HFFc6 (cell line): Measurements from ENCODE around the gene ADGRL2. TPM values are rescaled to one million over a fixed set of nuclear protein-coding genes. Genes with fewer than 3 reads are reported as not detected.

Experiments
- DNase-seq: peaks from one replicate; pipeline ENCODE4 v3.0.0-alpha.2; 2018
- H3K27ac Mint-ChIP-seq: 2 replicates; pipeline ENCODE4 v1.8.0; 2020; ENCODE audit warnings: mild to moderate bottlenecking, mixed read lengths
- H3K27me3 Mint-ChIP-seq: 2 replicates; pipeline ENCODE4 v1.8.0; 2021; ENCODE audit warnings: mild to moderate bottlenecking, moderate library complexity, mixed read lengths; ENCODE audit not compliant: insufficient read depth
- H3K36me3 Mint-ChIP-seq: 2 replicates; pipeline ENCODE4 v1.8.0; 2021; ENCODE audit warnings: low read depth, mixed read lengths
- H3K4me1 Mint-ChIP-seq: 2 replicates; pipeline ENCODE4 v1.8.0; 2020; ENCODE audit warnings: low read depth, mixed read lengths
- H3K4me3 Mint-ChIP-seq: 2 replicates; pipeline ENCODE4 v1.8.0; 2020; ENCODE audit warnings: mild to moderate bottlenecking, moderate library complexity, mixed read lengths
- H3K9me3 Mint-ChIP-seq: 2 replicates; pipeline ENCODE4 v1.8.0; 2020; ENCODE audit warnings: mild to moderate bottlenecking, mixed read lengths
- CTCF ChIP-seq: fragments of 200-600 bp; sonication (generic); IDR thresholded peaks from 2 replicates; pipeline ENCODE4 v1.5.0; 2021; ENCODE audit warnings: antibody characterized with exemption, mild to moderate bottlenecking
- total RNA-seq, 6 experiments: library from RNA; stranded (reverse); fragmentation: NEBNext Ultra II Directional; extraction: Animal tissue kit (Norgen Biotek cat#: 25700); gene quantifications; 2 replicates in 1 of 6; 3 replicates in 5 of 6; pipeline ENCODE4 v1.2.3, GENCODE V29; 2021

ADGRL2 gene
- total RNA-seq, 6 experiments from 2014 or later: 2.1 to 11.1 (median 2.8) TPM

GRCh38 chr1:81758181-81758580 is 42.6 kb upstream of the ADGRL2 start:
- TF ChIP-seq CTCF: no peak
- no peak for DNase-seq
- H3K4me3 Mint-ChIP-seq: no peak overlapping the region
- H3K27me3 Mint-ChIP-seq: no peaks in the 10 kb centered on the region; the same call in 1 of the 2 replicates
- no peak overlapping the region for H3K27ac Mint-ChIP-seq
- no peaks in the 10 kb centered on the region for H3K36me3 Mint-ChIP-seq
- H3K4me1 Mint-ChIP-seq: peaks cover 23% of the 10 kb centered on the region
- H3K9me3 Mint-ChIP-seq: no peaks in the 10 kb centered on the region

- Mint-ChIP-seq H3K27me3 (no peaks in the 10 kb centered on the region; the same call in 1 of the 2 replicates), H3K4me1 (peaks cover 23% of the 10 kb centered on the region), H3K4me3 (no peak overlapping the region), H3K36me3 (no peaks in the 10 kb centered on the region), H3K27ac (no peak overlapping the region), H3K9me3 (no peaks in the 10 kb centered on the region)
- peak; percentile 10 for DNase-seq
- peak; percentile 75 for TF ChIP-seq CTCF
Observed at GRCh38 chr1:81760477-81761097, 40.1 kb upstream of the ADGRL2 start.

GRCh38 chr1:81775510-81775909 is 25.2 kb upstream of the ADGRL2 start:
- Mint-ChIP-seq H3K27ac (no peak overlapping the region), H3K4me1 (no peaks in the 10 kb centered on the region)

GRCh38 chr1:81780705-81781454 is 19.9 kb upstream of the ADGRL2 start:
- TF ChIP-seq CTCF: no peak
- no peak for DNase-seq
- Mint-ChIP-seq H3K9me3 (no peaks in the 10 kb centered on the region), H3K4me1 (no peaks in the 10 kb centered on the region), H3K27ac (no peak overlapping the region), H3K36me3 (no peaks in the 10 kb centered on the region), H3K27me3 (peaks cover 7% of the 10 kb centered on the region; the same call in 1 of the 2 replicates), H3K4me3 (no peak overlapping the region)

More at GRCh38 chr1:81775510-81775909, 25.2 kb upstream of the ADGRL2 start:
- H3K36me3 Mint-ChIP-seq: no peaks in the 10 kb centered on the region
- TF ChIP-seq CTCF: no peak
- no peak overlapping the region for H3K4me3 Mint-ChIP-seq
- H3K27me3 Mint-ChIP-seq: no peaks in the 10 kb centered on the region; the same call in 1 of the 2 replicates
- H3K9me3 Mint-ChIP-seq: no peaks in the 10 kb centered on the region
- no peak for DNase-seq

GRCh38 chr1:81781749-81782148 is 19.0 kb upstream of the ADGRL2 start:
- no peak overlapping the region for H3K27ac Mint-ChIP-seq
- DNase-seq: no peak
- H3K27me3 Mint-ChIP-seq: peaks cover 7% of the 10 kb centered on the region; the same call in 1 of the 2 replicates
- no peaks in the 10 kb centered on the region for H3K36me3 Mint-ChIP-seq
- no peaks in the 10 kb centered on the region for H3K4me1 Mint-ChIP-seq
- peak; percentile 21 for TF ChIP-seq CTCF
- H3K9me3 Mint-ChIP-seq: no peaks in the 10 kb centered on the region
- H3K4me3 Mint-ChIP-seq: no peak overlapping the region
